Endothelial cell (in vitro differentiated cells): ENCODE results near the gene TANGO2. TPM values are rescaled to one million over a fixed set of nuclear protein-coding genes. Genes with fewer than 3 reads are reported as not detected.

Source experiments
- DNase-seq: peaks from one replicate; pipeline ENCODE4 v3.0.0; 2021; ENCODE audit warnings: low spot score
- H3K27ac Mint-ChIP-seq: one replicate; pipeline ENCODE4 v1.8.0; 2021; ENCODE audit warnings: mixed read lengths, inconsistent platforms; ENCODE audit not compliant: unreplicated experiment
- H3K27me3 Mint-ChIP-seq: one replicate; pipeline ENCODE4 v1.8.0; 2021; ENCODE audit warnings: mild to moderate bottlenecking, moderate library complexity, mixed read lengths, inconsistent platforms; ENCODE audit not compliant: unreplicated experiment
- H3K36me3 Mint-ChIP-seq: one replicate; pipeline ENCODE4 v1.8.0; 2021; ENCODE audit warnings: mild to moderate bottlenecking, low read depth, mixed read lengths, inconsistent platforms; ENCODE audit not compliant: unreplicated experiment
- H3K4me1 Mint-ChIP-seq: one replicate; pipeline ENCODE4 v1.8.0; 2021; ENCODE audit warnings: mild to moderate bottlenecking, mixed read lengths, inconsistent platforms; ENCODE audit not compliant: unreplicated experiment
- H3K4me3 Mint-ChIP-seq: one replicate; pipeline ENCODE4 v1.8.0; 2021; ENCODE audit warnings: mild to moderate bottlenecking, mixed read lengths, inconsistent platforms; ENCODE audit not compliant: unreplicated experiment
- H3K9me3 Mint-ChIP-seq: one replicate; pipeline ENCODE4 v1.8.0; 2021; ENCODE audit warnings: mixed read lengths, inconsistent platforms; ENCODE audit not compliant: unreplicated experiment
- total RNA-seq: library from RNA; stranded (reverse); fragmentation: NEBNext Ultra II Directional; extraction: Animal tissue kit (Norgen Biotek cat#: 25700); gene quantifications from one replicate; pipeline ENCODE4 v1.2.1, GENCODE V29; 2021; ENCODE audit not compliant: unreplicated experiment
- TF ChIP-seq, protein P1 (sequence below): fragments of 200-600 bp; sonication (generic); IDR thresholded peaks from one replicate; pipeline ENCODE4 v1.5.0; 2021; ENCODE audit warnings: antibody characterized with exemption; ENCODE audit not compliant: unreplicated experiment

TANGO2 gene
- total RNA-seq, 1 donor from 2014 or later = 15.3 TPM

DNA sequence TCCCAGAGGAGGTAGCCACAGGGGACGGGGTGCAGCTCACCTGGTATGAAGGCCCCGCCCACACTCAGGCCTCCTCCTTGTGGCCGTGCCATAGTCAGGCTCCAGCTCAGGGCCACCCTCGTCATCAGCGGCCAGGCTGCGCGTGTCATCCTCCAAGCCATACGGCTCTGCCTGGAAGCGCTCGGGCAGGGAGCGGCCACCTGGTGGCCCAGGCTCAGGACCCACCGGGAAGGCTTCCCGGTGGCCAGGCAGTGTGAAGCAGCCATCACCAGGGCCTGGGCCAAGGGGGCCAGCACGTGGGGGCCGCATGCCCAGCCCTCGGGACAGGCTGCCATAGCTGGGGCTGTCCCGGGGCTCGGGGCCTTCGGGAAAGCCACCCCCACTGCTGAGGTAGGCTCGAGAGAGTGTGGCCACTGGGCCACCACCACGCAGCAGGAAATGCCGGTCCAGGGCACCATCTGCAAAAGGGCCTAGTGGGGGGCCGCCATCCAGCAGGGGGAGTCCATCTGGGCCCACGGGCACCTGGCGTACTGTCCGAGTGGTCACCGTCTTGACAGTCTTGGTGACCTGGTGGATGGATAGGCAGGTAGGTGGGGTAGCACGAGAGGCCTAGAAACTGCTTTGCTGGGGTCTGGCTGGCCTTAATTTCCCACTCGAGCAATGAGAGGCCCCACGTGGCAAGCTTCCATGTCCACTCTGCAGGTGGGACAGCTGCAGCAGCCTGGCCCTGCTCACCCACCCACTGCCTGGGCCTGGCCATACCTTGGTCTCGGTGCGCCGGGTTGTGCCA, 39.5 kb upstream of the TANGO2 start:
- TF ChIP-seq, protein P1, sequence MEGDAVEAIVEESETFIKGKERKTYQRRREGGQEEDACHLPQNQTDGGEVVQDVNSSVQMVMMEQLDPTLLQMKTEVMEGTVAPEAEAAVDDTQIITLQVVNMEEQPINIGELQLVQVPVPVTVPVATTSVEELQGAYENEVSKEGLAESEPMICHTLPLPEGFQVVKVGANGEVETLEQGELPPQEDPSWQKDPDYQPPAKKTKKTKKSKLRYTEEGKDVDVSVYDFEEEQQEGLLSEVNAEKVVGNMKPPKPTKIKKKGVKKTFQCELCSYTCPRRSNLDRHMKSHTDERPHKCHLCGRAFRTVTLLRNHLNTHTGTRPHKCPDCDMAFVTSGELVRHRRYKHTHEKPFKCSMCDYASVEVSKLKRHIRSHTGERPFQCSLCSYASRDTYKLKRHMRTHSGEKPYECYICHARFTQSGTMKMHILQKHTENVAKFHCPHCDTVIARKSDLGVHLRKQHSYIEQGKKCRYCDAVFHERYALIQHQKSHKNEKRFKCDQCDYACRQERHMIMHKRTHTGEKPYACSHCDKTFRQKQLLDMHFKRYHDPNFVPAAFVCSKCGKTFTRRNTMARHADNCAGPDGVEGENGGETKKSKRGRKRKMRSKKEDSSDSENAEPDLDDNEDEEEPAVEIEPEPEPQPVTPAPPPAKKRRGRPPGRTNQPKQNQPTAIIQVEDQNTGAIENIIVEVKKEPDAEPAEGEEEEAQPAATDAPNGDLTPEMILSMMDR = no peak
- Mint-ChIP-seq H3K4me3 (no peak overlapping the region), H3K9me3 (no peaks in the 10 kb centered on the region), H3K4me1 (no peaks in the 10 kb centered on the region), H3K27me3 (peaks cover 12% of the 10 kb centered on the region), H3K27ac (no peak overlapping the region), H3K36me3 (peaks cover 4% of the 10 kb centered on the region)
- DNase-seq = no peak

DNA sequence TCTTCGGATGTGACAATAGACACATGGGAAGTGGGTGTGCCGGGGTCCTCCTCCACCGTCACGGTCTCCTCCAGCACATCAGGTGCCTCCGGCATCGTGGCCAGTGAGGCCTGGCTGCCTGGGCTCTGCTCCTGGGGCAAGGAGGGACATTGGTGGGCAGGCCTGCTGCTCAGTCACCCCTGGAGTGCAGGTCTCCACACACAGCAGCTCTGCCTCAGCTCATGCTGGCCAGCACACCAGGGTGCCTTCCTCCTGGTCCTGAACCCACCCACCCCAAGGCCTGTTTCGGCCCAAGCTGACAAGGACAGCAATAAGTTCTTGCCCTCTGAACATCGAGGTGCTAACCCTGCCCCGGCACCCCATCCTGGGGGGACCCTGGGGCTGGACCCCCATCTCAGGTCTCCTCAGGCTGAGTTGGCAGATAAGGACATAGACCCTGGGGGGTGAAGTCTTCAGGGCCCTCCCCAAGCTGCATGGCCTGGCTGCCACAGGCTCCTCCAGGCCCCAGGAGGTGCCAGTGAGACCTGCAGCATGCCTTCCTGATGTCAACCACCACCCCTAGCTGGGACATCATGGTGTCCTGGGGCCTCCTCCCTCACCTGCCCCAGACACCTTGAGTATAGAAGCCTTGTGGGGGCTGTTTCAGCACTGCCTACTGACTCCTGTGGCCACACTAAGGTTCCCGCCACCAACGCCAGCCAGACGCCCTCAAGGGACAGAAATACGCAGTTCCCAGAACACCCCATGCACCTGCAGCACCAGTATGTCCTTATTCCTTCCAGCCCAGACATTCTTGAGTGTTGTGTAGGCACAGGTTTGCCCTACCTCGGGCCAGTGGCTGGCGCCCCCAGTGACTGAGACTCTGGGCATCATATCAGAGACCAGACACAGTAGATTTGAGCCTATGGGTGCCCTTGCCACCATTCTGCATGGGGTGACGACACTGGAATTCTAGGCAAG, 38.7 kb upstream of the TANGO2 start:
- H3K9me3 Mint-ChIP-seq = no peaks in the 10 kb centered on the region
- H3K4me3 Mint-ChIP-seq = no peak overlapping the region
- DNase-seq = no peak
- peaks cover 4% of the 10 kb centered on the region for H3K36me3 Mint-ChIP-seq
- no peaks in the 10 kb centered on the region for H3K4me1 Mint-ChIP-seq
- no peak overlapping the region for H3K27ac Mint-ChIP-seq
- TF ChIP-seq, protein P1 = no peak
- H3K27me3 Mint-ChIP-seq = peaks cover 12% of the 10 kb centered on the region

DNA sequence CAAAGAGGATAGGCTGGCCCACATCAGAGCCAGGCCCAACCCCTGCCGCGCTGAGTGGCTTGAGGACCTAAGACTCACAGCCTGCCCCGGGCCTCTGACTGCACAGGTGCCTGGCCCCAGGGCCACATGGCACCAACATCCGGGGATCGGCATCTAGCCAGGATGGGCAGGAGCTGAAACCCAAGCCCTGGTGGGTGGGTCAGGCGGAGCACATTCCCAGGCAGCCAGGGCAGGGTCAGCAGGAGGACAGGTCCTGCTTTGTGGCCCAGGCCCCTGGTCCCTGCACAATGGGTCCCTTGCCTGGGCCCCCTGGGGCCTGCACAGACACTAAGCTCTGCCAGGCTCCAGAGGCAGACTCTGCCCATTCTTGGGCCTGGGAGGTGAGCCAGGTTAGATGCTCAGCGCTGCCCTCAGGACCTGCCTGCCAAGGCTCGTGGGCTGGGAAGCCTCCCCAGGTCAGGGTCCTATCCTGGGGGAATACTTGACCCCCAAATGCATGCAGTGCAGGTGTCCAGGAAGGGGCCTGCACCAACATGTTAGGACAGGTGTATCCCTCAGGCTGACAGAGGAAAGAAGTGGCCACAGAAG, 37.8 kb upstream of the TANGO2 start:
- no peaks in the 10 kb centered on the region for H3K9me3 Mint-ChIP-seq
- peaks cover 12% of the 10 kb centered on the region for H3K27me3 Mint-ChIP-seq
- no peak overlapping the region for H3K27ac Mint-ChIP-seq
- H3K4me3 Mint-ChIP-seq = no peak overlapping the region
- TF ChIP-seq, protein P1 = no peak
- no peak for DNase-seq
- peaks cover 4% of the 10 kb centered on the region for H3K36me3 Mint-ChIP-seq
- no peaks in the 10 kb centered on the region for H3K4me1 Mint-ChIP-seq

DNA sequence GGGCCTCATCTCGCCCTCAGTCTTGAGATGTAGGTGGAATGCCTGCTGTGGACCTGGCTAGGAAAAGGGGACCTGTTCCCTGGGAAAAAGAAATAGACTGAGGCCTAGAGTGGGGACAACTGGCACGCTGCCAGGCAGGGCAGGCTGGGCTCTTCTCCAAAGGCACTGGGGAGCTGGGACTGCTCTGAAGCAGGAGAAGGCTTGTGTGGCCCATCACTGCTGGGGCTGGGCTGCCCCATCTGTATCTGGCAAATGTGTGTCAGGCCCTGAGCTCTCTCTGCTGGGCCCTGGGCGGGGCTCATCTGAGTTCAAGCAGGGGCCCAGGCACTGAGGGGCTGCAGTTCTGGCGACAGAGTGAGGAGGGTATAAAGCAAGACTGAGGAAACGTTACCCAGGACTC, 37.2 kb upstream of the TANGO2 start:
- no peak for DNase-seq
- Mint-ChIP-seq H3K4me3 (no peak overlapping the region), H3K9me3 (no peaks in the 10 kb centered on the region), H3K27ac (no peak overlapping the region), H3K4me1 (no peaks in the 10 kb centered on the region), H3K36me3 (peaks cover 4% of the 10 kb centered on the region), H3K27me3 (peaks cover 11% of the 10 kb centered on the region)
- TF ChIP-seq, protein P1 = no peak
